Measurements from ENCODE around the gene NES.

The NES gene

DNA sequence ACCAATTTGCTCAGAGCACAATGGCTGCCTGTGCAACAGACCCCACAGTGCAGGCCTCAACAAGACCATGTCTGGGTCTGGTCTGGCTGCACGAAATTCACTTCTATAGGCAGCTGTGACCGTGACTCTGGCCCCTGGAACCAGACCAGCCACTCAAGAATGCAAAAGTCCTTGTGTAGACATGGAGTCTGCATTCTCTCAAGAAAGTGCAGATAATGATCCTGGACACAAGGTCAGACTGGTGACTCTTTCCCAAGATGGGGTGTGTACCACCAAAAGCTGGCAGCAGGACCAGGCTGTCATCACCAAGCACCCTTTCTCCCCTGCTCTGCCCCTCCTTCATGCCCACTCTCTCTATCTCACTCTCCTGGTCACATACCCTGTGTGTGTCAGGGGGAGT is 43.9 kb upstream of the NES start:
- no peaks in the 10 kb centered on the region for H3K9me3 ChIP-seq (ENCODE audit: control insufficient read depth, low read length)
- no peak overlapping the region for H3K4me2 ChIP-seq (ENCODE audit: low read length)
- H3K27me3 ChIP-seq (ENCODE audit: control insufficient read depth, insufficient read depth, low read length), result no peaks in the 10 kb centered on the region
- H3K79me2 ChIP-seq, result peaks cover 14% of the 10 kb centered on the region
- H3K4me1 ChIP-seq, result no peaks in the 10 kb centered on the region
- H2AFZ ChIP-seq, result no peak overlapping the region
- no peak for TF ChIP-seq CTCF (IDR thresholded peaks at IDR 0.05)
- H3K36me3 ChIP-seq (ENCODE audit: control insufficient read depth, insufficient read depth, low read length), result no peaks in the 10 kb centered on the region
- H3K27ac ChIP-seq, result no peak overlapping the region
- H3K4me3 ChIP-seq (ENCODE audit: low read depth, low read length), result no peak overlapping the region
- H3K9ac ChIP-seq, result no peak overlapping the region

- H2AFZ ChIP-seq, result no peak overlapping the region
- H3K27me3 ChIP-seq (ENCODE audit: control insufficient read depth, insufficient read depth, low read length), result no peaks in the 10 kb centered on the region
- no peak for TF ChIP-seq CTCF (IDR thresholded peaks at IDR 0.05)
- H3K79me2 ChIP-seq, result no peaks in the 10 kb centered on the region
- no peak overlapping the region for H3K27ac ChIP-seq
- H3K4me1 ChIP-seq, result no peaks in the 10 kb centered on the region
- H3K36me3 ChIP-seq (ENCODE audit: control insufficient read depth, insufficient read depth, low read length), result no peaks in the 10 kb centered on the region
- H3K4me2 ChIP-seq (ENCODE audit: low read length), result no peak overlapping the region
- no peak overlapping the region for H3K9ac ChIP-seq
- no peak overlapping the region for H3K4me3 ChIP-seq (ENCODE audit: low read depth, low read length)
- H3K9me3 ChIP-seq (ENCODE audit: control insufficient read depth, low read length), result no peaks in the 10 kb centered on the region
Measured at GRCh38 chr1:156717351-156717750, 40.1 kb upstream of the NES start.

DNA sequence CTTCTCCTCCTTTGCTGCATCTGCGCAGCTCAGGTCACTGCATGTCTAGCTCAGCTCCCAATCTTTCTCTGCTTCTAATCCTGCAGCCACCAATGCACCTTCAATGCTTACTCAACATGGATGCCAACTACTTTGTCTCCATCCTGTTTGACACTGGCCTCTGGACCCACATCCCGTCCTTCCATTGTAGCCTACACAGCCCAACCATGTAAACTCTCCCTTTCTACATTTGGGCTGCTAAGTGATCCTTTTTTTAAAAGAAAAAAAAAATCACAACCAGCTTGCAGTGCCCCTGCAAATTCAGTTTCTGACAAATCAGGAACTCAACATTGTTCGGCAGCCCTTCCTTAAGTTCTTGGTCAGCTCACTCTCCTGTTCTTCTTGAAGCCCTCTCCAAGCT is 37.6 kb upstream of the NES start:
- no peak for TF ChIP-seq CTCF (IDR thresholded peaks at IDR 0.05)

GRCh38 chr1:156712626-156713025 is 35.4 kb upstream of the NES start:
- no peak overlapping the region for H3K4me3 ChIP-seq (ENCODE audit: low read depth, low read length)
- no peaks in the 10 kb centered on the region for H3K79me2 ChIP-seq
- H2AFZ ChIP-seq, result no peak overlapping the region
- TF ChIP-seq CTCF (IDR thresholded peaks at IDR 0.05), result no peak
- H3K9me3 ChIP-seq (ENCODE audit: control insufficient read depth, low read length), result no peaks in the 10 kb centered on the region
- no peak overlapping the region for H3K4me2 ChIP-seq (ENCODE audit: low read length)
- H3K9ac ChIP-seq, result no peak overlapping the region
- H3K36me3 ChIP-seq (ENCODE audit: control insufficient read depth, insufficient read depth, low read length), result no peaks in the 10 kb centered on the region
- H3K27me3 ChIP-seq (ENCODE audit: control insufficient read depth, insufficient read depth, low read length), result no peaks in the 10 kb centered on the region
- H3K27ac ChIP-seq, result no peak overlapping the region
- H3K4me1 ChIP-seq, result no peaks in the 10 kb centered on the region

More for the DNA sequence above, 37.6 kb upstream of the NES start:
- no peak overlapping the region for H3K9ac ChIP-seq
- H3K4me2 ChIP-seq (ENCODE audit: low read length), result no peak overlapping the region
- H3K27ac ChIP-seq, result no peak overlapping the region
- H2AFZ ChIP-seq, result no peak overlapping the region
- H3K4me1 ChIP-seq, result no peaks in the 10 kb centered on the region
- H3K79me2 ChIP-seq, result no peaks in the 10 kb centered on the region
- H3K4me3 ChIP-seq (ENCODE audit: low read depth, low read length), result no peak overlapping the region
- no peaks in the 10 kb centered on the region for H3K36me3 ChIP-seq (ENCODE audit: control insufficient read depth, insufficient read depth, low read length)
- no peaks in the 10 kb centered on the region for H3K27me3 ChIP-seq (ENCODE audit: control insufficient read depth, insufficient read depth, low read length)
- H3K9me3 ChIP-seq (ENCODE audit: control insufficient read depth, low read length), result no peaks in the 10 kb centered on the region

GRCh38 chr1:156711011-156711817 is 34.0 kb upstream of the NES start:
- Histone ChIP-seq H3K79me2 (no peaks in the 10 kb centered on the region), H3K36me3 (ENCODE audit: control insufficient read depth, insufficient read depth, low read length) (no peaks in the 10 kb centered on the region), H3K27ac (no peak overlapping the region), H3K4me3 (ENCODE audit: low read depth, low read length) (no peak overlapping the region), H3K9me3 (ENCODE audit: control insufficient read depth, low read length) (no peaks in the 10 kb centered on the region), H3K9ac (no peak overlapping the region), H2AFZ (no peak overlapping the region), H3K27me3 (ENCODE audit: control insufficient read depth, insufficient read depth, low read length) (no peaks in the 10 kb centered on the region), H3K4me1 (peaks cover 4% of the 10 kb centered on the region), H3K4me2 (ENCODE audit: low read length) (no peak overlapping the region)
- TF ChIP-seq CTCF (IDR thresholded peaks at IDR 0.05), result no peak

Data from parathyroid adenoma (tissue), 2 donors.